Effector memory CD4-positive, alpha-beta T cell (primary cell): Measurements from ENCODE around the gene TGFBI.

Source experiments
- DNase-seq, 3 donors: peaks; one replicate each; pipeline ENCODE4 v3.0.0-alpha.2; 2020
- H3K27ac ChIP-seq: 2 replicates; pipeline ENCODE4 v1.7.0; 2013; ENCODE audit warnings: mild to moderate bottlenecking, low read length, moderate library complexity; ENCODE audit not compliant: insufficient read depth, poor library complexity, severe bottlenecking
- H3K27me3 ChIP-seq: replicated peaks from 2 replicates; pipeline ENCODE4 v1.7.0; 2013; ENCODE audit warnings: mild to moderate bottlenecking, low read length; ENCODE audit not compliant: insufficient read depth, control insufficient read depth, poor library complexity, severe bottlenecking
- H3K36me3 ChIP-seq: 2 replicates; pipeline ENCODE4 v1.7.0; 2013; ENCODE audit warnings: mild to moderate bottlenecking, low read length, moderate library complexity; ENCODE audit not compliant: control insufficient read depth, insufficient read depth
- H3K4me1 ChIP-seq: 2 replicates; pipeline ENCODE4 v1.7.0; 2013; ENCODE audit warnings: low read length, mild to moderate bottlenecking; ENCODE audit not compliant: control insufficient read depth, insufficient read depth, poor library complexity, severe bottlenecking
- H3K4me3 ChIP-seq: 2 replicates; pipeline ENCODE4 v1.7.0; 2013; ENCODE audit warnings: low read length, low read depth, mild to moderate bottlenecking; ENCODE audit not compliant: insufficient read depth, poor library complexity, severe bottlenecking
- H3K9me3 ChIP-seq: 2 replicates; pipeline ENCODE4 v1.7.0; 2013; ENCODE audit warnings: mild to moderate bottlenecking, low read length, moderate library complexity; ENCODE audit not compliant: control insufficient read depth

TGFBI gene

DNA sequence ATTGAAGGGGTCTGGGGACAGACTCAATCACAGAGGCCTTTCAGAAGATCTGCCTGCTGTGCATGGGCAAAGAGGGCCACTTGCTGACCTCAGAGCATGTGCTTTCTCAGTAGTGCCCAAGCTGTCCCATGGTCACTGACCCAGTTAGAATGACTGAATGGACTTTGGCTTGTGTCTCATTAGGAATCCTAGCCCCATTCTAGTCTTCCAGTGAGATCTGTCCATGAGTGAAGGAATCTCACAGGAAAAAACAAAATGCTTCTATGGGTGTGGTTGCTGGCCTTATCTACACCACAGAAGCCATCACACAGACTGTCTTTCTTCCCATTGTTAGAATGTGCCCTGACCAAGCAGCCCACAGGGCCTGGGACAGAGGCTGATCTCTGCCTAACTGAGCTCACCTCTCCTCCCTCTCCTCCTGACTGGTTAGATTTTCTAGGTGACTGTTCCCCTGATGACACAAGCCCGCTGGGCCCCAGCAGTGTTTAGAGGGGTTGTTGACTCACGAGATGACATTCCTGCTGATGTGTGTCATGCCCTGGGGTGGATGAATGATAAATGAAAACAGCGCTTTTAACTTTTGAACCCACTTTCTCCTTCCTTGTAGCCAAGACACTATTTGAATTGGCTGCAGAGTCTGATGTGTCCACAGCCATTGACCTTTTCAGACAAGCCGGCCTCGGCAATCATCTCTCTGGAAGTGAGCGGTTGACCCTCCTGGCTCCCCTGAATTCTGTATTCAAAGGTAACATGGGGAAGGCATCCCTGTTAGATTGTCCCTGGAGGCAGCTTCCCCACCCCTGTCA lies 24.8 kb downstream of the TGFBI start:
- no peak overlapping the region for H3K27ac ChIP-seq
- no peaks in the 10 kb centered on the region for H3K4me1 ChIP-seq
- no peak for DNase-seq
- no peaks in the 10 kb centered on the region for H3K9me3 ChIP-seq
- H3K4me3 ChIP-seq, result no peak overlapping the region
- no peaks in the 10 kb centered on the region for H3K27me3 ChIP-seq
- H3K36me3 ChIP-seq, result no peaks in the 10 kb centered on the region

- DNase-seq, result no peak
- Histone ChIP-seq H3K27ac (no peak overlapping the region), H3K4me3 (no peak overlapping the region), H3K9me3 (no peaks in the 10 kb centered on the region), H3K4me1 (no peaks in the 10 kb centered on the region), H3K27me3 (no peaks in the 10 kb centered on the region), H3K36me3 (no peaks in the 10 kb centered on the region)
Measured at GRCh38 chr5:136054142-136055019, 25.6 kb downstream of the TGFBI start.

DNA sequence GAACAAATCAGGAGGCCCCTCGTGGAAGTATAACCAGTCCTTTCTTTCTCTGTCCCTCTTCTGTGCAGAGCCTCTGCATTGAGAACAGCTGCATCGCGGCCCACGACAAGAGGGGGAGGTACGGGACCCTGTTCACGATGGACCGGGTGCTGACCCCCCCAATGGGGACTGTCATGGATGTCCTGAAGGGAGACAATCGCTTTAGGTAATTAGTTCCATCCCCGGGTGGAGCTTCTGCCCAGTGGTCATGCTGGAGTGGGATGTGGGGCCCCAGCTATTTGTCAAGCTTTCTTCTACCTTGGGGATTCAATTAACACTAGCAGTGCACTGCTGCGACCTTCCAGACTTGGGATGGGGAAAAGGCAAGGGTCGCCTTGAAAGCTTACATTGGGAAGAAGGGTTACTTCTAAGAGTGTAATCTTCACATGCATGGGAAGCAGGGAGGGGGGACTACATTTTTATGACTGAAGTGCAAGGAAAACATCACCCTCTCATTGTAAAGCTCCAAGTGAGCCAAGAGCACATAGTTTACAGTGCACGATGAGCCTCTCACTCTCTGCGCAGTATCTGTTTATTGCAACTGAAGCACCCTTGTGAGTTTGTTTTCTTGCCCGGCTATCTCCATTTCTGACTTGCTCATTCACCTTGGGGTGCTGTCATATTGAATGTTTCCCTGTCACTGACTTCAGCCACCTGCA lies 27.0 kb downstream of the TGFBI start:
- no peak for DNase-seq
- Histone ChIP-seq H3K27me3 (no peaks in the 10 kb centered on the region), H3K4me3 (no peak overlapping the region), H3K27ac (no peak overlapping the region), H3K36me3 (no peaks in the 10 kb centered on the region), H3K9me3 (no peaks in the 10 kb centered on the region), H3K4me1 (no peaks in the 10 kb centered on the region)

DNA sequence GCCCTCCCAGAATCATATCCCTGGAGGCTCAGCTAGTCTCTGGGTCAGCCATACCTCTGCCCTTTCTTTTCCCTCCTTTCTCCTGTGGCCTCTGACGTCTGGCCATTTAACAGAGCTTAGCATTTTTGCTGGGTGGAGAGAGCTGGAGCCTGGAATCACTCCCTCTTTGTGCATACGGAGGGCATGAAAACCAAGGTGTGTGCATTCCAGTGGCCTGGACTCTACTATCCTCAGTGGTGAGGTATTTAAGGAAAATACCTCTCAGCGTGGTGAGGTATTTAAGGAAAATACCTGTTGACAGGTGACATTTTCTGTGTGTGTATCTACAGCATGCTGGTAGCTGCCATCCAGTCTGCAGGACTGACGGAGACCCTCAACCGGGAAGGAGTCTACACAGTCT lies 27.5 kb downstream of the TGFBI start:
- no peak for DNase-seq

GRCh38 chr5:136056771-136057335 lies 28.1 kb downstream of the TGFBI start:
- no peak for DNase-seq
- no peaks in the 10 kb centered on the region for H3K9me3 ChIP-seq
- H3K27ac ChIP-seq, result no peak overlapping the region
- H3K27me3 ChIP-seq, result no peaks in the 10 kb centered on the region
- no peak overlapping the region for H3K4me3 ChIP-seq
- no peaks in the 10 kb centered on the region for H3K4me1 ChIP-seq
- H3K36me3 ChIP-seq, result no peaks in the 10 kb centered on the region

More for the DNA sequence above, 27.5 kb downstream of the TGFBI start:
- Histone ChIP-seq H3K36me3 (no peaks in the 10 kb centered on the region), H3K4me1 (no peaks in the 10 kb centered on the region), H3K4me3 (no peak overlapping the region), H3K27me3 (no peaks in the 10 kb centered on the region), H3K27ac (no peak overlapping the region), H3K9me3 (no peaks in the 10 kb centered on the region)

- Histone ChIP-seq H3K4me3 (no peak overlapping the region), H3K36me3 (no peaks in the 10 kb centered on the region), H3K4me1 (no peaks in the 10 kb centered on the region), H3K9me3 (no peaks in the 10 kb centered on the region), H3K27ac (no peak overlapping the region), H3K27me3 (no peaks in the 10 kb centered on the region)
- no peak for DNase-seq
Measured at GRCh38 chr5:136057401-136058038, 28.7 kb downstream of the TGFBI start.

DNA sequence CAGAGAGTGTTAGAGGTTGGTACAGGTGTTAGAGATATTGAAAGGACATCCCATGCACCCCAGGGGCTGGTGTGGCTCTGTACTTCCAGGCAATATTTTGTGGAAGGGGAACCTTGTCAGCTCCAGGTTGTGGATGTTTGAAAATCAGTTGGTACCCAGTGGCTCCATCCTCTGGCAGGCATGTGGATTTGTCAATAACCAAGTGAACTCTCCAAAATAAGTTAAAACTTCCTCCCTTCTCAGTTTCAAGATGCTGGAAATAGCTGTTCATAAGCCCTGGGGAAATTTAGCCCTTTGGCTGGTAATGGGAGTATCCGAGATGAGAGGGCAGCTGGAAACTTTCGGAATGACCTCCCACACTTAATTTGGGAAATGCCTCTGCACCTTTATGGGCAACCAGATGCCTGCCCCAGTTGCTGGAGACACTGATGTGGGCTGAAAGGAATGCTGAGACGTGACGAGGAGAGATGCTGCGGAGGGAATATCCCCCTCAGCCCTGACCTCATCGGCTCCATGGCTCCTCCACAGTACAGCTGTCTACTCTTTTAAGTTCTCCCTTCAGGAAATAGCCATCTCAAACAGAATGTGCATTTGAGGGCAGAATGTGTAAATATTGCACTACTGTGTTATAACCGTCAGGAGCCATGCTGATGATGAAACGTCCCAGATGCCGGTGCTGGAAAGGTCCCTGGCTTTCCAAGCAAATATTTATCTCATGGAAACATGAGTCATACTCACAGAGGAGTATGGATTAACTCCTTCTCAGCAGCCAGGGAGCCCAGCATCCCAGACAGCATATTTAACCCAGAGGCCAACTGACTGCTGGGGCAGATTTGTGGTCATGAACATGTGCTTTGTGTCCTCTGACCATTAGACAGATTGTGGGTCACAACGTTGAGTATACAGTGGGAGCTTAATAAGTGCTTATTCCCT lies 29.5 kb downstream of the TGFBI start:
- Histone ChIP-seq H3K27ac (no peak overlapping the region), H3K4me1 (no peaks in the 10 kb centered on the region), H3K36me3 (no peaks in the 10 kb centered on the region), H3K27me3 (no peaks in the 10 kb centered on the region), H3K4me3 (no peak overlapping the region), H3K9me3 (no peaks in the 10 kb centered on the region)
- DNase-seq, result no peak

GRCh38 chr5:136058972-136059354 lies 30.2 kb downstream of the TGFBI start:
- no peak overlapping the region for H3K27ac ChIP-seq
- H3K4me1 ChIP-seq, result no peaks in the 10 kb centered on the region
- no peaks in the 10 kb centered on the region for H3K27me3 ChIP-seq
- no peak for DNase-seq
- no peak overlapping the region for H3K4me3 ChIP-seq
- H3K9me3 ChIP-seq, result no peaks in the 10 kb centered on the region
- no peaks in the 10 kb centered on the region for H3K36me3 ChIP-seq

DNA sequence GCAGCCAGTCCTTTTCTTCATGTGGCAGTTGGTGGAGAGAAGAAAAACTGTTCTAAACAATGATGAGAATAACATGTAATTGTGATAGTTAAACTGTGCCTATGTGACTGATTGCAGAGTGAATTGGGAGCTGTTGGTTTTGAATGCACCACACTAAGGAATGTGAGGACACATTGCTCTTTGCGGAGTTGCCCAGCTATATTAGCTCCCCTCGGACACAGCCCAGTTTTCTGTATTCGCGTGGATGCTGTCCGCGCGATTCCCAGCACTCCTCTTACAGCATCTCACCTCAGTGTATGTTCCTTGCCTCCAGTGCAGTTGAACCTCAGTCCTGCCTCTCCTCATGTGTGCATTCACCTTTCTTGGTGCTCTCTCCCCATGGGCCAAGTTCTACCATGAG lies 32.2 kb downstream of the TGFBI start:
- Histone ChIP-seq H3K4me3 (no peak overlapping the region), H3K4me1 (no peaks in the 10 kb centered on the region), H3K27ac (no peak overlapping the region), H3K27me3 (no peaks in the 10 kb centered on the region), H3K9me3 (no peaks in the 10 kb centered on the region), H3K36me3 (no peaks in the 10 kb centered on the region)
- DNase-seq, result no peak
